Amniotic stem cell (primary cell): ENCODE results near the gene CFAP299.
"Not testable (repeated sequence)": the region's sequence is repeated elsewhere in the genome, so short reads cannot be mapped to it uniquely, and the experiment has no call there.

Source experiments
- DNase-seq: peaks from one replicate; lab custom pipeline; 2025; lab: John Stamatoyannopoulos, UW

The CFAP299 gene

DNA sequence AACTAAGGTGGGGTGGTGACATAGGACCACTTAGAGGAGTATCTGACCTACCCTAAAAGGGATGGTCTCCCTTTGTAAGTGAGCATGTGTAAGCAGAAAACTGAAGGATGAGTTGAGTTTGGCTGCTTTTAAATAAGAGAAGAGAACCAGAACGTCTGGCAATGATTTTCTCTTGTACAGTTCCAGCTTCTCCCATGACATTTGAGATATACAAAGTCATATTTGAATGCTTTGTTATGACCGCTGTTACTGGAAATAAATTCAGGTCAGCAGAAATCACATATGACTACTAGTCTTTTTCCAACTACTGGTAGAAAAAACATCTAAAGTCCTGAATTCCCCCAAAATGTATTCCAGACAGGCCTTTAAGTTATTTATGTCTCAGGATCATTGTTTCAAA is 381.7 kb downstream of the CFAP299 start:
- no peak for DNase-seq

DNA sequence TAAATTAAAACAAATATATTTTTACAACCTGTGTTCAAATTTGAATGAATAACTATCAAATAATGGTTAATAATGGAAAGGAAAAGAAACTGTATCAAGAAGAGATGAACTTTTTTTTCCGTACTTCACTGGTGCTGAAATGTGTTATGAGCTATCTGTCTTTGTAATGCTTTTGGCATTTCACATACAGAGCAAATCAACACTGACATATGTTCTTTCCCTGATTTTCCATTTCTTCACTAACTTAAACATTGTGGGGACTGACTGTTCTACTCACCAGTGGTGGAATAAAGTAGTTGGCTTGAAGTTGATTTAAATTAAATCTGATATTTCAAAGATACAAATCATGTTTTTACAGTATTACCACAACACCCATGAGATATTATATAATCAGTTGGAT is 390.9 kb downstream of the CFAP299 start:
- no peak for DNase-seq

DNA sequence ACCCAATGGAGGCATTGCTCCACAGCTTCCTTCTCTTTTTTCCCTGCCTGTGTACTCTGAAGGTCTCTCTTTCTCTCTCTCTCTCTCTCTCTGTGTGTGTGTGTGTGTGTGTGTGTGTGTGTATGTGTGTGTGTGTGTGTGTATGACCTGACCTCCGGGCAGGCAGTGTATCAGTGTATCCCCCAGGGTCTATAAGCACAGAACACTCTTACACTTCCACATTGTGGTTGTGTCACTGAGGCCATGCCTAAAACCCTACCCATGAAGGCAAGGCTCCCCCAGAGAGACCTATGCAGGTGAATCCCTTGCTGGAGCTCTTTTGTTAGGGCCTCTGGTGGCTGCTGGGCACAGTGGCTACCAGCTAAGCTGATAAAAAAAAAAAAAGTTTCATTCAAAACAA is 394.6 kb downstream of the CFAP299 start:
- no peak for DNase-seq

DNA sequence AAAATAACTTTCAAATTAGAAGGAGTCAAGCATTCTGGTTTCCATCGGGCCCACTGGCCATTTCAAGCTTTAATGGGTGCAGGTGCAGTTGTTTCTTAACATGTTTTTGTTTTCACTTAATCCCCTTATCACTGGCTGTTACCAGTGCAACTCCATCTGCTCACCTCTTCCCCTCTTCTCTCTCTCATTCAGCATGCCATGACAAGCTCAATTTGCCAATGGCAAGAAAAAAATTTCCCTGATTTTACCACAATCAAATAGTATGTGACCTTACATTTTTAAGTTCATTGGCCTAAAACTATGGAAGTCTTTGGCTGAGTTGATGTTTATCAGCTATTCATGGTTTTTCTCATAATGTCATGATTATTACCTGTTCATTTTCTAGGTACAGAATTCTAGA is 395.9 kb downstream of the CFAP299 start:
- DNase-seq, result no peak

- DNase-seq, result no peak
These were observed 396.5 kb downstream of the CFAP299 start for GRCh38 chr4:80732010-80732409.

GRCh38 chr4:80740375-80740774 is 404.8 kb downstream of the CFAP299 start:
- no peak for DNase-seq

DNA sequence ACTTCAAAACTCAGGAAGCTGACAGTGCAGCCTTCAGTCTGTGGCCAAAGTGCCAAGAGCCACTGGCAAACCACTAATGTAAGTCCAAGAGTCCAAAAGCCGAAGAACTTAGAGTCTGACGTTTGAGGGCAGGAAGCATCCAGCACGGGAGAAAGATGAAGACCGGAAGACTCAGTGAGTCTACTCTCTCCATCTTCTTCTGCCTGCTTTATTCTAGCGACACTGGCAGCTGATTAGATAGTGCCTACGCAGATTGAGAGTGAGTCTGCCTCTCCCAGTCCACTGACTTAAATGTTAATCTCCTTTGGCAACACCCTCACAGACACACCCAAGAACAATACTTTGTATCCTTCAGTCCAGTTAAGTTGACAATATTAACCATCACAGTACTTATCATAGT is 414.0 kb downstream of the CFAP299 start:
- not testable (repeated sequence) for DNase-seq

DNA sequence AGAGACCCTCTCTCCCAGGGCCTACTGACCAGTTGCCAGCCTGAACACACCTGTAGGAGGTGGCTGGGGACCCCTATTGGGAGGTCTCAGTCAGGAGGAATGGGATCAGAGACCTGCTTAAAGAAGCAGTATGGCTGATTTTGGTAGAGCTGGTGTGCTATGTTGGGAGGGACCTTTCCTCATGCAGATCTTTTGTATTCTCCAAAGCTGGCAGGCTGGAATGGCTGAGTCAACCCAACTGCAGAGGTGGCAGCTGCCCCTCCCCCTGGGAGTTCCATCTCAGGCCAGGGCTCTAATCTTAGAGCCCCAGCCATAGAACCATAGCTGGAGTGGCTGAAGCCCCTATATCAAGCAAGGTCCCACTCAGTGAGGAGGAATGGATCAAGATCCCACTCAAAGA is 415.7 kb downstream of the CFAP299 start:
- DNase-seq, result no peak

GRCh38 chr4:80767944-80768343 is 432.4 kb downstream of the CFAP299 start:
- DNase-seq, result no peak

- DNase-seq, result no peak
These were observed 440.6 kb downstream of the CFAP299 start for GRCh38 chr4:80776168-80776567.

GRCh38 chr4:80781431-80781830 is 445.9 kb downstream of the CFAP299 start:
- DNase-seq, result no peak

DNA sequence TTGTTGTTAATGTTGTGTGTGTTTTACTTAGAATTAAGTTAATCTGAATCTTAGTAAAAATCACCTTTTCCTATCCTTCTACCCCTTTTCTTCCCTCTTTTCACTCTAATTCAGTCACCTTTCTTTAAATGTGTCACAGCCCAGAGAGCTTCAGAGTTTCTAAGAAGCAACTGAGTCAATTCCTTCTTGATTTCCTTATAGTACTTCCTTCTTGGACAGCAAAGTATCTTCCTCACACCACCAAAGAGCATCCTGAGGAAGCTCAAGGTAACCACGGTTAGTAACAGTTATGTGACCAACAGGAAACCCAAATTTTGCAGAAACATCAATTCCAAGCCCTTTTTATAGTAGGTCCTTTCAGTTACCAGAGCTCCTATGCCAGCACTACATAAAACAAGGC is 451.8 kb downstream of the CFAP299 start:
- no peak for DNase-seq

GRCh38 chr4:80788798-80789197 is 453.3 kb downstream of the CFAP299 start:
- DNase-seq, result no peak

DNA sequence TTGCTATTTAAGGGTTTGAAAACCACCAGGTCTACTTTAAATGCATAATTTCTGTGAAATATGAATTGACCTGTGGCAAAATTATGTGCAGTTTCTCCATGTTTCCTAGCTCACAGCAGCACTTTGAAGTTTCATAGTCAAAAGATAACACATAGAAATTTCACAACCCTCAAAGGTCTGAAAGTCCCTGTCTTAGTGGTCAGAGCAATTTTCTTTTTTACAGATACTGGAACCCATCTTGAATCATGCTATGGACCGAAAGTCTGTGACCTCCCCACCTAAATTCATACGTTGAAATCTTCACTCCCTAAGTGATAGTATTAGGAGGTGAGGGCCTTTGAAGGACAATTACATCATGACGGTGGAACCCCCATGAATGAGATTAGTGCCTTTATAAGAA is 454.6 kb downstream of the CFAP299 start:
- DNase-seq, result no peak

- DNase-seq, result not testable (repeated sequence)
These were observed 458.1 kb downstream of the CFAP299 start for GRCh38 chr4:80793660-80794059.

DNA sequence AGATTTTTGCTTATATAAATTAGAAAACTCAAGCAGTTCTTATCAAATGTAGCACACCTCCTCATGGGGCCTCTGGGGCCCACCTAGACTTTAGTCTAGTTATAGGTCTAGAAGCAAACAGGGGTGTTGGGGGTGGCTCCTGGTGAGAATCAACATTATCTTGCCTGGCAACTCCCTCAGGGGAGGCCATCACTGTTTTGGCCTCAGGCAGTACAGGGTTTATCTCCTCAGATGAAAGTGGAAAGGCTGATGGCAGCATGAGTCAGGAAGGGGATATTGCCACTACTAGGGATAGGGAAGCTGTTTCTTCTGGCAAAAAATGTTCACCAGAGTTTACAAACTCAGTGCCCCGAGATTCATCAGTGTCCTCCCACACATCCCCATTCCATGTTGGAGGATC is 462.6 kb downstream of the CFAP299 start:
- DNase-seq, result no peak

DNA sequence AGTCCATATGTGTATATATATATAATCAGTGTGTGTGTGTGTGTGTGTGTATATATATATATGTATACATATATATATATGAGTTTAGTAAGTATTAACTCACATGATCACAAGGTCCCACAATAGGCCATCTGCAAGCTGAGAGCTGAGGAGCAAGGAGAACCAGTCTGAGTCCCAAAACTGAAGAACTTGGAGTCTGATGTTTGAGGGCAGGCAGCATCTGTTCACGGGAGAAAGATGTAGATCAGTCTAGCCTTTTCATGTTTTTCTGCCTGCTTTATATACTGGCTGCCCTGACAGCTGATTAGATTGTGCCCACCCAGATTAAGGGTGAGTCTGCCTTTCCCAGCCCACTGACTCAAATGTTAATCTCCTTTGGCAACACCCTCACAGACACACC is 465.2 kb downstream of the CFAP299 start:
- DNase-seq, result not testable (repeated sequence)

- DNase-seq, result no peak
These were observed 467.8 kb downstream of the CFAP299 start for GRCh38 chr4:80803337-80803736.

DNA sequence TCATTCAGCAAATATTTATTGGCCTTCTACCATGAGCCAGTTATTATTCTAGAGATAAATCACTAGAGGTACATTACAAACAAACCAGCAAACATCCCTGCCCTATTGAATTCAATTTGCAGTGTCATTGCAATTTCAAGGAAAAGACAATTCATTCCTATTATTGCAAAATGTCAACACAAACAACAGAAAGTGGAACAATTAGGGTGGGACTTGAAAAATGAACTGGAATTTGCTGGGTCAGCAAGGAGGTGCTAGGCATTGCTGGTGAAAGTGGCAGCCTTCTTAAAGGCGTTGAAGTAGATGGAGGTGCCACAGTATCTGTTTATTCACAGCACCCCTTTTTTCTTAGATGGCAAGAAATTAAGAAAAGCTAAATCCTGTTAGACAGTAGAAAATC is 470.9 kb downstream of the CFAP299 start:
- no peak for DNase-seq

- DNase-seq, result no peak
These were observed 473.7 kb downstream of the CFAP299 start for GRCh38 chr4:80809039-80809729.

GRCh38 chr4:80811406-80811805 is 475.9 kb downstream of the CFAP299 start:
- DNase-seq, result no peak

GRCh38 chr4:80812145-80812544 is 476.6 kb downstream of the CFAP299 start:
- DNase-seq, result no peak

GRCh38 chr4:80814266-80814665 is 478.7 kb downstream of the CFAP299 start:
- DNase-seq, result no peak
